ENCODE measurements around the gene BCL2L13.

BCL2L13 gene

GRCh38 chr22:17767233-17768065 is 128.9 kb downstream of the BCL2L13 start:
- DNase-seq (ENCODE audit: low read depth) = no peak
- H3K4me3 ChIP-seq (ENCODE audit: control insufficient read depth, low read depth, low read length) = no peak overlapping the region
- no peak for TF ChIP-seq CTCF (conservative IDR thresholded peaks at IDR 0.05; ENCODE audit: control insufficient read depth, insufficient read depth, low read depth, low read length)

GRCh38 chr22:17769013-17769715 is 130.6 kb downstream of the BCL2L13 start:
- H3K4me3 ChIP-seq (ENCODE audit: control insufficient read depth, low read depth, low read length) = no peak overlapping the region
- no peak for DNase-seq (ENCODE audit: low read depth)
- no peak for TF ChIP-seq CTCF (conservative IDR thresholded peaks at IDR 0.05; ENCODE audit: control insufficient read depth, insufficient read depth, low read depth, low read length)

GRCh38 chr22:17769716-17770082 is 131.1 kb downstream of the BCL2L13 start:
- TF ChIP-seq CTCF (conservative IDR thresholded peaks at IDR 0.05; ENCODE audit: control insufficient read depth, insufficient read depth, low read depth, low read length) = no peak
- DNase-seq (ENCODE audit: low read depth) = no peak
- H3K4me3 ChIP-seq (ENCODE audit: control insufficient read depth, low read depth, low read length) = no peak overlapping the region

- H3K4me3 ChIP-seq (ENCODE audit: control insufficient read depth, low read depth, low read length) = no peak overlapping the region
- DNase-seq (ENCODE audit: low read depth) = no peak
Measured at GRCh38 chr22:17770180-17771077, 131.9 kb downstream of the BCL2L13 start.

GRCh38 chr22:17772249-17772957 is 133.8 kb downstream of the BCL2L13 start:
- no peak overlapping the region for H3K4me3 ChIP-seq (ENCODE audit: control insufficient read depth, low read depth, low read length)
- no peak for TF ChIP-seq CTCF (conservative IDR thresholded peaks at IDR 0.05; ENCODE audit: control insufficient read depth, insufficient read depth, low read depth, low read length)
- no peak for DNase-seq (ENCODE audit: low read depth)

More at GRCh38 chr22:17770180-17771077, 131.9 kb downstream of the BCL2L13 start:
- no peak for TF ChIP-seq CTCF (conservative IDR thresholded peaks at IDR 0.05; ENCODE audit: control insufficient read depth, insufficient read depth, low read depth, low read length)
